K562 (cell line): ENCODE measurements around the gene CDYL. TPM values are rescaled to one million over a fixed set of nuclear protein-coding genes. Genes with fewer than 3 reads are reported as not detected.

ENCODE experiments used
- ATAC-seq: fragments of 200-7000 bp; cut with Tn5 transposase; 3 replicates; pipeline ENCODE4 v1.9.1; 2020; ENCODE audit warnings: moderate library complexity
- BruUV-seq: library from RNA; stranded (reverse); fragments of 400-500 nt; replicated peaks from 2 replicates; lab custom pipeline; 2021; lab: Mats Ljungman, UMichigan
- CTCF ChIA-PET: fragments of 300-600 bp; formaldehyde crosslinking; extraction: SDS; loops from one replicate; lab custom pipeline; 2021; ENCODE audit warnings: low intra/inter-chr PET ratio; lab: Yijun Ruan, JAX
- POLR2A ChIA-PET: fragments of 300-600, 350-650 bp; sonication (Branson Sonifier 250); formaldehyde crosslinking; extraction: SDS; loops from one replicate; lab custom pipeline; 2021; ENCODE audit warnings: antibody characterized with exemption, inconsistent platforms; lab: Yijun Ruan, JAX
- DNase-seq, 4 experiments: peaks; one replicate each; pipeline versions ENCODE4 v3.0.0 to v3.0.0-alpha.2; 2011 to 2018; ENCODE audit warnings: low spot score in 3 of 4, mixed read lengths in 3 of 4; ENCODE audit errors: extremely low read depth in 1 of 4
- FAIRE-seq: peaks from 2 replicates; lab custom pipeline; 2011; peaks lifted over from hg19 to GRCh38; lab: Jason Lieb, UNC
- H2AFZ ChIP-seq: 2 replicates; pipeline ENCODE4 v1.6.0; 2011; ENCODE audit warnings: low read depth, low read length, control low read depth, inconsistent platforms
- H3K27ac ChIP-seq: fragments of 200-600 bp; 3 replicates; pipeline ENCODE4 v1.8.0; 2011; ENCODE audit warnings: low read depth, mild to moderate bottlenecking, control low read depth, inconsistent platforms, low read length, moderate library complexity, mixed read lengths; ENCODE audit errors: extremely low read depth
- H3K27me3 ChIP-seq, 2 experiments: fragments of 300-600 bp in 1 of 2; 2 replicates in 1 of 2; 3 replicates in 1 of 2; pipeline versions ENCODE4 v1.6.0 to v1.8.0; 2011; ENCODE audit warnings: inconsistent platforms in 2 of 2, low read length in 2 of 2, mild to moderate bottlenecking in 1 of 2, mixed read lengths in 1 of 2, moderate library complexity in 1 of 2; ENCODE audit not compliant: control insufficient read depth in 2 of 2, insufficient read depth in 2 of 2
- H3K36me3 ChIP-seq: fragments of 300-600 bp; 3 replicates; pipeline ENCODE4 v1.8.0; 2011; ENCODE audit warnings: mild to moderate bottlenecking, low read length, inconsistent platforms; ENCODE audit not compliant: control insufficient read depth, insufficient read depth
- H3K4me1 ChIP-seq, 2 experiments: fragments of 200-600 bp in 1 of 2; replicated peaks in 1 of 2; 2 replicates in 1 of 2; 3 replicates in 1 of 2; pipeline versions ENCODE4 v1.5.1 to v1.8.0; 2011; ENCODE audit warnings: inconsistent platforms in 2 of 2, low read length in 2 of 2, mild to moderate bottlenecking in 1 of 2, mixed read lengths in 1 of 2, moderate library complexity in 1 of 2; ENCODE audit not compliant: control insufficient read depth in 2 of 2, insufficient read depth in 2 of 2
- H3K4me2 ChIP-seq: 2 replicates; pipeline ENCODE4 v1.6.1; 2011; ENCODE audit warnings: low read length, control low read depth, inconsistent platforms, mixed read lengths; ENCODE audit not compliant: insufficient read depth
- H3K4me3 ChIP-seq: fragments of 200-600 bp; sonication (generic), shearing (Covaris generic); 2 replicates; pipeline ENCODE4 v1.5.1; 2016; ENCODE audit warnings: control low read depth, inconsistent platforms
- H3K79me2 ChIP-seq: fragments of 200-600 bp; 3 replicates; pipeline ENCODE4 v1.8.0; 2011; ENCODE audit warnings: low read length, inconsistent platforms; ENCODE audit not compliant: control insufficient read depth, insufficient read depth
- H3K9ac ChIP-seq, 2 experiments: 2 replicates each; pipeline versions ENCODE4 v1.6.0 to v1.6.1; 2011; ENCODE audit warnings: low read depth in 2 of 2, low read length in 2 of 2, control low read depth in 1 of 2, inconsistent platforms in 1 of 2, mild to moderate bottlenecking in 1 of 2, mixed read lengths in 1 of 2; ENCODE audit not compliant: insufficient read depth in 1 of 2
- H3K9me1 ChIP-seq: one replicate; pipeline ENCODE4 v1.6.0; 2011; ENCODE audit warnings: inconsistent platforms, mild to moderate bottlenecking, low read length, moderate library complexity; ENCODE audit not compliant: control insufficient read depth, insufficient read depth
- H3K9me3 ChIP-seq: replicated peaks from 2 replicates; pipeline ENCODE4 v1.5.1; 2011; ENCODE audit warnings: low read depth, low read length, inconsistent platforms; ENCODE audit not compliant: control insufficient read depth, insufficient read depth
- H4K20me1 ChIP-seq: replicated peaks from 2 replicates; pipeline ENCODE4 v1.6.1; 2011; ENCODE audit warnings: low read length, inconsistent platforms, mixed read lengths; ENCODE audit not compliant: control insufficient read depth, insufficient read depth
- CBFA2T3 ChIP-seq: fragments of 450-650 bp; IDR thresholded peaks from 2 replicates; pipeline ENCODE4 v1.6.1; 2017
- FOXA3 ChIP-seq, 2 experiments: fragments of 450-650 bp in 1 of 2; sonication (generic) in 1 of 2; formaldehyde crosslinking; IDR thresholded peaks in 1 of 2; conservative IDR thresholded peaks in 1 of 2; 2 replicates each; pipeline versions ENCODE4 v1.4.0 to v1.8.0; 2020 to 2022; ENCODE audit warnings: mild to moderate bottlenecking in 2 of 2, missing genetic modification reagents in 1 of 2
- GTF2F1 ChIP-seq: IDR thresholded peaks from 2 replicates; pipeline ENCODE4 v1.6.1; 2011; ENCODE audit warnings: low read depth, low read length, improper control_type of control experiment
- HNRNPUL1 ChIP-seq: fragments of 200-400 bp; formaldehyde crosslinking; IDR thresholded peaks from 2 replicates; pipeline ENCODE4 v1.6.1; 2017; ENCODE audit warnings: low read length
- MYNN ChIP-seq, 2 experiments: sonication (generic); formaldehyde crosslinking in 1 of 2; IDR thresholded peaks; 2 replicates each; pipeline versions ENCODE4 v1.5.0 to v1.6.1; 2016 to 2020; ENCODE audit warnings: antibody characterized with exemption in 1 of 2, missing genetic modification reagents in 1 of 2
- NFE2 ChIP-seq: IDR thresholded peaks from 2 replicates; pipeline ENCODE4 v1.6.1; 2014; ENCODE audit warnings: antibody characterized with exemption, low read depth
- NFRKB ChIP-seq: fragments of 450-650 bp; IDR thresholded peaks from 2 replicates; pipeline ENCODE4 v1.6.1; 2016; ENCODE audit warnings: low read depth
- NR2F6 ChIP-seq: fragments of 450-650 bp; formaldehyde crosslinking; IDR thresholded peaks from 2 replicates; pipeline ENCODE4 v1.4.0; 2020; ENCODE audit warnings: mild to moderate bottlenecking
- PHF8 ChIP-seq: fragments of 200-600 bp; sonication (generic); IDR thresholded peaks from 2 replicates; pipeline ENCODE4 v1.6.1; 2012; ENCODE audit warnings: mixed run types, mild to moderate bottlenecking, inconsistent platforms, low read length, moderate library complexity, borderline replicate concordance
- SIX5 ChIP-seq, 2 experiments: IDR thresholded peaks; 2 replicates each; pipeline ENCODE4 v1.6.1; 2011; ENCODE audit warnings: low read length in 2 of 2, borderline replicate concordance in 1 of 2, low read depth in 1 of 2, mild to moderate bottlenecking in 1 of 2, moderate library complexity in 1 of 2; ENCODE audit not compliant: insufficient read depth in 1 of 2
- ZKSCAN1 ChIP-seq: fragments of 150-350 bp; IDR thresholded peaks from 2 replicates; pipeline ENCODE4 v1.6.1; 2016; ENCODE audit warnings: low read depth, low read length
- ZNF347 ChIP-seq: fragments of 450-650 bp; formaldehyde crosslinking; IDR thresholded peaks from 2 replicates; pipeline ENCODE4 v1.4.0; 2020; ENCODE audit warnings: low read depth, mild to moderate bottlenecking, moderate library complexity
- ZNF445 ChIP-seq: fragments of 250-450 bp; sonication (Bioruptor Pico); IDR thresholded peaks from 2 replicates; pipeline ENCODE4 v1.4.0; 2020; ENCODE audit warnings: low read depth, mild to moderate bottlenecking, moderate library complexity
- ZNF77 ChIP-seq: fragments of 250-450 bp; sonication (Bioruptor Pico); IDR thresholded peaks from 2 replicates; pipeline ENCODE4 v1.5.0; 2020
- ZZZ3 ChIP-seq: fragments of 450-650 bp; IDR thresholded peaks from 2 replicates; pipeline ENCODE4 v1.6.1; 2016; ENCODE audit warnings: antibody characterized with exemption, mild to moderate bottlenecking, moderate library complexity
- WGBS: fragments of 100-300 bp; shearing (Covaris generic); methylation state at CpG from one replicate; pipeline ENCODE4 v1.1.6; 2016; ENCODE audit warnings: low coverage, mixed read lengths; ENCODE audit not compliant: insufficient coverage; ENCODE audit errors: missing lambda C conversion rate; 5-methylcytosine and 5-hydroxymethylcytosine counted together
- in situ Hi-C: fragments of 300-500 bp; cut with MboI; formaldehyde crosslinking; loops from 4 replicates; pipeline ENCODE4 v1.15.0; 2018; ENCODE audit warnings: inconsistent platforms, mixed read lengths
- intact Hi-C: fragments of 100-400 bp; cut with micrococcal nuclease; formaldehyde crosslinking; loops from 2 replicates; pipeline ENCODE4 v1.14.2; 2022
- polyA plus RNA-seq, 8 experiments: library from polyadenylated mRNA; depleted of rRNA in 4 of 8; stranded (reverse) in 5 of 8; unstranded in 3 of 8; fragments of >200 nt; fragmentation: Nextera tagmentation in 2 of 8; fragmentation: Illumina TruSeq in 1 of 8; extraction: Ambion mirVana in 2 of 8; extraction: Trizol in 1 of 8; gene quantifications; 2 replicates each; pipeline versions ENCODE4 v1.2.1 to v1.2.3, GENCODE V29; 2011 to 2014; ENCODE audit warnings: inconsistent platforms in 1 of 8, missing spikeins in 1 of 8
- total RNA-seq, 7 experiments: library from RNA; depleted of rRNA in 6 of 7; stranded (reverse); fragments of >200 nt in 6 of 7; fragmentation: Illumina TruSeq in 2 of 7; extraction: Trizol in 2 of 7; gene quantifications; 2 replicates each; pipeline versions ENCODE4 v1.2.1 to v1.2.3, GENCODE V29; 2011 to 2021; ENCODE audit warnings: low replicate concordance in 1 of 7
- TF ChIP-seq, protein P1 (sequence below): sonication (generic); formaldehyde crosslinking; IDR thresholded peaks from 2 replicates; pipeline ENCODE4 v1.9.0; 2022; ENCODE audit warnings: mild to moderate bottlenecking, missing genetic modification reagents
- TF ChIP-seq, protein P2 (sequence below): sonication (generic); formaldehyde crosslinking; IDR thresholded peaks from 2 replicates; pipeline ENCODE4 v1.9.0; 2022; ENCODE audit warnings: mild to moderate bottlenecking, missing genetic modification reagents
- TF ChIP-seq, protein P3 (sequence below): fragments of 200-800 bp; sonication (Bioruptor generic); IDR thresholded peaks from 2 replicates; pipeline ENCODE4 v1.6.1; 2017; ENCODE audit warnings: missing genetic modification characterization, missing compliant biosample characterization

Gene CDYL
- total and polyA plus RNA-seq, 9 of the 15 experiments (the other 6 are each of a cell fraction or from before 2014, with no cell fraction given) = 8.1 to 45.8 (median 40.8) TPM

DNA sequence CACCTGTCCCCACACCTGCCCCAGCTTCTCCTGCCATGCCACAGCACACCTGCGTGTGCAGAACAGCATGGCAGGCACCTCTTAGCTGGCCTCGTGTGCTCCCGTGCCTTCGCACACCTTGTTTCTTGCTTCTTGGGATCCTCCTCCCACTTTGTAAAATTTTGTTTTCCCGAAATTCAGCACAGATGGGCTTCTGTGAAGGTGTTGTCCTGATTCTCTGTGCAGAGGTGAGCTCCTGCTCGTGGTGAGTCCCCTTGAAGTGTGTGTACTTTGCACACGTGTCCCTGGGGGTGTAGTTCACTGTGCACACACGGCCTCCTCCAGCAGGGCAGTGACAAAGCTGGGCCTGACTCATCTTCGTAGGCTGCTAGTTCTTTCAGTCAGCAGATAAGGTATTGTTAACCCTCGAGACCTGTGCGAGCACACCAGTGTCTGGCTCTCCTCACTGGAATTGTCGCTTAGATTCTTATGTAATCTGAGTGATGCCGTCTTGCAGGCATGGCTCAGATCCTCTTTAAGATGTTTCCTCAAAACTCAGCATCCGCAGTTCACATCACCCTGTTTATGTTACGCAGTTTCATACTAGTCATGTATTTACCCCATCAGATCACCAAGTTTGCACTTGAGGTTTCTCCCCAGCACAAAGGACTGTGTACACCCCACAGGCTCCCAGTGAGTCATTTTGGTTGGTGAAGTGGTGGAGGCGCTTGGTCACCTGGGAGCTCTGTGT is 77.7 kb downstream of the CDYL start:
- H3K4me3 ChIP-seq = no peak overlapping the region
- no peak overlapping the region for H3K27ac ChIP-seq
- ATAC-seq (peak; percentile 85), FAIRE-seq (peak; percentile 82), DNase-seq (peak in 2 of 4 experiments; percentile 71)
- peak overlapping the region in 1 of 2 experiments; percentile 53; a peak in 1 of 4 replicates for H3K9ac ChIP-seq
- H3K9me1 ChIP-seq = peaks cover 8% of the 10 kb centered on the region
- in situ Hi-C loops = no loop called here
- H4K20me1 ChIP-seq = peaks cover 54% of the 10 kb centered on the region
- peak overlapping the region; percentile 7 for H3K4me2 ChIP-seq
- H3K9me3 ChIP-seq = no peaks in the 10 kb centered on the region
- no peak overlapping the region for H2AFZ ChIP-seq
- H3K27me3 ChIP-seq = no peaks in the 10 kb centered on the region
- no TSS peak for BruUV-seq
- WGBS = 34% methylated on average over 16 of the region's 16 CpGs
- CTCF ChIA-PET = interaction anchor here (0.6 kb wide), 1 partner anchor 827 kb away, joined by 3 read pairs; no protein-coding TSS in a partner anchor
- peaks cover 90% of the 10 kb centered on the region for H3K79me2 ChIP-seq
- intact Hi-C loops = loop anchor here (10.0 kb wide), 1 partner anchor 181 kb away; no protein-coding TSS in a partner anchor
- POLR2A ChIA-PET = interaction anchor here (0.6 kb wide), 1 partner anchor 23 kb away, joined by 3 read pairs; no protein-coding TSS in a partner anchor
- H3K36me3 ChIP-seq = no peaks in the 10 kb centered on the region
- peaks cover 10 to 17% of the 10 kb centered on the region in 2 experiments; a peak in 4 of 5 replicates for H3K4me1 ChIP-seq
- TF ChIP-seq CBFA2T3 (peak; percentile 45), ZKSCAN1 (no peak), PHF8 (no peak), NR2F6 (CRISPR knock-in tag) (no peak), ZNF347 (CRISPR knock-in tag) (no peak), ZZZ3 (no peak), HNRNPUL1 (no peak), NFE2 (peak; percentile 34), SIX5 (IDR thresholded peaks at IDR 0.05; ENCODE audit: borderline replicate concordance in 1 of 2, insufficient read depth in 1 of 2, low read depth in 1 of 2, low read length in 2 of 2) (no peak), FOXA3 (CRISPR knock-in tag; conservative IDR thresholded peaks at IDR 0.05 in 1 of 2, IDR thresholded peaks at IDR 0.05 in 1 of 2) (peak in 1 of 2 experiments; percentile 74; a peak in 2 of 4 replicates), ZNF77 (CRISPR knock-in tag) (no peak), ZNF445 (CRISPR knock-in tag) (no peak), MYNN (IDR thresholded peaks at IDR 0.05) (peak; percentile 76), MYNN (CRISPR knock-in tag; IDR thresholded peaks at IDR 0.05) (no peak), GTF2F1 (no peak), NFRKB (no peak)
- TF ChIP-seq, protein P1, sequence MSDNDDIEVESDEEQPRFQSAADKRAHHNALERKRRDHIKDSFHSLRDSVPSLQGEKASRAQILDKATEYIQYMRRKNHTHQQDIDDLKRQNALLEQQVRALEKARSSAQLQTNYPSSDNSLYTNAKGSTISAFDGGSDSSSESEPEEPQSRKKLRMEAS (CRISPR knock-in tag) = peak; percentile 79
- TF ChIP-seq, protein P2, sequence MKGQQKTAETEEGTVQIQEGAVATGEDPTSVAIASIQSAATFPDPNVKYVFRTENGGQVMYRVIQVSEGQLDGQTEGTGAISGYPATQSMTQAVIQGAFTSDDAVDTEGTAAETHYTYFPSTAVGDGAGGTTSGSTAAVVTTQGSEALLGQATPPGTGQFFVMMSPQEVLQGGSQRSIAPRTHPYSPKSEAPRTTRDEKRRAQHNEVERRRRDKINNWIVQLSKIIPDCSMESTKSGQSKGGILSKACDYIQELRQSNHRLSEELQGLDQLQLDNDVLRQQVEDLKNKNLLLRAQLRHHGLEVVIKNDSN (CRISPR knock-in tag) = peak; percentile 74
- TF ChIP-seq, protein P3, sequence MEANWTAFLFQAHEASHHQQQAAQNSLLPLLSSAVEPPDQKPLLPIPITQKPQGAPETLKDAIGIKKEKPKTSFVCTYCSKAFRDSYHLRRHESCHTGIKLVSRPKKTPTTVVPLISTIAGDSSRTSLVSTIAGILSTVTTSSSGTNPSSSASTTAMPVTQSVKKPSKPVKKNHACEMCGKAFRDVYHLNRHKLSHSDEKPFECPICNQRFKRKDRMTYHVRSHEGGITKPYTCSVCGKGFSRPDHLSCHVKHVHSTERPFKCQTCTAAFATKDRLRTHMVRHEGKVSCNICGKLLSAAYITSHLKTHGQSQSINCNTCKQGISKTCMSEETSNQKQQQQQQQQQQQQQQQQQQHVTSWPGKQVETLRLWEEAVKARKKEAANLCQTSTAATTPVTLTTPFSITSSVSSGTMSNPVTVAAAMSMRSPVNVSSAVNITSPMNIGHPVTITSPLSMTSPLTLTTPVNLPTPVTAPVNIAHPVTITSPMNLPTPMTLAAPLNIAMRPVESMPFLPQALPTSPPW (CRISPR knock-in tag) = 0 out of 2 replicates have a peak, but pooled peaks have one; percentile 24
